Adipocyte (in vitro differentiated cells): Measurements from ENCODE around the gene FLOT1.
"Not testable (repeated sequence)": the region's sequence is repeated elsewhere in the genome, so short reads cannot be mapped to it uniquely, and the experiment has no call there.

Source experiments
- DNase-seq: peaks from one replicate; pipeline ENCODE4 v3.0.0-alpha.2; 2015; ENCODE audit warnings: low read depth
- H3K27me3 ChIP-seq: replicated peaks from 2 replicates; pipeline ENCODE4 v1.7.0; 2013; ENCODE audit warnings: mild to moderate bottlenecking, low read length, moderate library complexity; ENCODE audit not compliant: control insufficient read depth, insufficient read depth
- H3K36me3 ChIP-seq: 2 replicates; pipeline ENCODE4 v1.7.0; 2013; ENCODE audit warnings: low read length, mild to moderate bottlenecking, moderate library complexity; ENCODE audit not compliant: control insufficient read depth, insufficient read depth, severe bottlenecking
- H3K4me1 ChIP-seq: 2 replicates; pipeline ENCODE4 v1.7.0; 2013; ENCODE audit warnings: mild to moderate bottlenecking, low read length, moderate library complexity; ENCODE audit not compliant: control insufficient read depth, insufficient read depth
- H3K4me3 ChIP-seq: 2 replicates; pipeline ENCODE4 v1.7.0; 2013; ENCODE audit warnings: mild to moderate bottlenecking, low read length, moderate library complexity
- H3K9ac ChIP-seq: 2 replicates; pipeline ENCODE4 v1.7.0; 2013; ENCODE audit warnings: mild to moderate bottlenecking, low read length, moderate library complexity
- H3K9me3 ChIP-seq: 2 replicates; pipeline ENCODE4 v1.7.0; 2013; ENCODE audit warnings: mild to moderate bottlenecking, low read length, moderate library complexity; ENCODE audit not compliant: control insufficient read depth

FLOT1 gene

DNA sequence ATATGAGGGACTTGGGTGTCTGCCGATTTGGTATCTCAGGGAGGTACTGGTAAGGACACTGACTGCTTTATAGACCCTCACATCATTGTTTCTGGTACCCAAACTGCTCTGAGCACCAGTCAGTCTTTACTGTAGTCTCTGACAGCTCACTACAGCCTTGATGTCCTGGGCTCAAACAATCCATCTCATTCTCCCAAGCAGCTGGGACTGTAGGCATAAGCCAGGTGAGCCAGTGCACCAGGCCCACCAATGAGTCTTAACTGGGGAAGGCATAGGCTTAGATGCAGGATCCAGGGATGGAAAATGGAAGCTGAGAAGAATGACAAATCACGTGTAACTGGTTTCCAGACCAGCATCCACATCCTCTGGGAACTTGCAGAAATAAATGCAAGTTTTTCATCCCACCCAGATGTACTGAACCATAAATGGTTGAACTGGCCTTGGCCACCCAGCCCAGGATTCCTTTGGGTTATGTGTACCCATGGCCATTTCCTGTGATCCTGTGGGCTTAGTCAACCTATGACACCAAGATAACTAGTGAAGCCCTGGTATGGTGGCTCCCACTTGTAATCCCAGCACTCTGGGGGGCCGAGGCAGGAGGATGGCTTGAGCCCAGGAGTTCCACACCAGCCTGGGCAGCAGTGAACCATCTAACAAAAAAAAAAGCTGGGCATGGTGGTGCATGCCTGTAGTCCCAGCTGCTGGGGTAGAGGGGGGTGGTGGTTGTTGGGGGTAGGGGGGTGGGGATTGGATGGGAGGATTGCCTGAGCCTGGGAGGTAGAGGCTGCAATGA lies 16.6 kb downstream of the FLOT1 start:
- Histone ChIP-seq H3K9ac (peak overlapping the region; percentile 62), H3K36me3 (peaks cover 68% of the 10 kb centered on the region), H3K27me3 (no peaks in the 10 kb centered on the region), H3K4me1 (peaks cover 51% of the 10 kb centered on the region), H3K4me3 (no peak overlapping the region), H3K9me3 (no peaks in the 10 kb centered on the region)
- DNase-seq: peak; percentile 25

DNA sequence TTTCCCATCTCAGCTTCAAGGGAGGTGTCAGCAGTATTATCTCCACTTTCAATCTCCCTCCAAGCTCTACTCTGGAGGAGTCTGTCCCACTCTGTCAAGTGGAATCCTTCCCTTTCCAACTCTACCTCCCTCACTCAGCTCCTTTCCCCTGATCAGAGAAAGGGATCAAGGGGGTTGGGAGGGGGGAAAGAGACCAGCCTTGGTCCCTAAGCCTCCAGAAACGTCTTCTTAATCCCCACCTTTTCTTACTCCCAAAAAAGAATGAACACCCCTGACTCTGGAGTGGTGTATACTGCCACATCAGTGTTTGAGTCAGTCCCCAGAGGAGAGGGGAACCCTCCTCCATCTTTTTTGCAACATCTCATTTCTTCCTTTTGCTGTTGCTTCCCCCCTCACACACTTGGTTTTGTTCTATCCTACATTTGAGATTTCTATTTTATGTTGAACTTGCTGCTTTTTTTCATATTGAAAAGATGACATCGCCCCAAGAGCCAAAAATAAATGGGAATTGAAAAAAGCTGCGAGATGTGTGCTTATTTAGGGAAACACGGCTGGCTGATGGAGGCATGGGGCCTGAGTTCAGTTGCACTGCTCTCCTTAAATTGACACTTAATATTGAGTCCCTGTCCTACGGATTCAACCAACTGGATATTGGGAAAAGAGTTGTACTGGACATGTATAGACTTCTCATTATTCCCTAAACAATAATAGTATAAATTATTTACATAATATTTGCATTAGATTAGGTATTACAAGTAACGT lies 17.4 kb downstream of the FLOT1 start:
- H3K9me3 ChIP-seq: no peaks in the 10 kb centered on the region
- no peaks in the 10 kb centered on the region for H3K27me3 ChIP-seq
- H3K9ac ChIP-seq: peak overlapping the region; percentile 62
- peaks cover 51% of the 10 kb centered on the region for H3K4me1 ChIP-seq
- peaks cover 59% of the 10 kb centered on the region for H3K36me3 ChIP-seq
- no peak overlapping the region for H3K4me3 ChIP-seq
- DNase-seq: no peak

DNA sequence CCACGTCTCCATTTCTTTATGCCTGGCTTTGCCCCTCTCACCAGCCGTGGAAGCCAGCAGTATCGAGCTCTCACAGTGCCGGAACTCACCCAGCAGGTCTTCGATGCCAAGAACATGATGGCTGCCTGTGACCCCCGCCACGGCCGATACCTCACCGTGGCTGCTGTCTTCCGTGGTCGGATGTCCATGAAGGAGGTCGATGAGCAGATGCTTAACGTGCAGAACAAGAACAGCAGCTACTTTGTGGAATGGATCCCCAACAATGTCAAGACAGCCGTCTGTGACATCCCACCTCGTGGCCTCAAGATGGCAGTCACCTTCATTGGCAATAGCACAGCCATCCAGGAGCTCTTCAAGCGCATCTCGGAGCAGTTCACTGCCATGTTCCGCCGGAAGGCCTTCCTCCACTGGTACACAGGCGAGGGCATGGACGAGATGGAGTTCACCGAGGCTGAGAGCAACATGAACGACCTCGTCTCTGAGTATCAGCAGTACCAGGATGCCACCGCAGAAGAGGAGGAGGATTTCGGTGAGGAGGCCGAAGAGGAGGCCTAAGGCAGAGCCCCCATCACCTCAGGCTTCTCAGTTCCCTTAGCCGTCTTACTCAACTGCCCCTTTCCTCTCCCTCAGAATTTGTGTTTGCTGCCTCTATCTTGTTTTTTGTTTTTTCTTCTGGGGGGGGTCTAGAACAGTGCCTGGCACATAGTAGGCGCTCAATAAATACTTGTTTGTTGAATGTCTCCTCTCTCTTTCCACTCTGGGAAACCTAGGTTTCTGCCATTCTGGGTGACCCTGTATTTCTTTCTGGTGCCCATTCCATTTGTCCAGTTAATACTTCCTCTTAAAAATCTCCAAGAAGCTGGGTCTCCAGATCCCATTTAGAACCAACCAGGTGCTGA lies 18.4 kb downstream of the FLOT1 start:
- H3K9me3 ChIP-seq, H3K27me3 ChIP-seq, DNase-seq: not testable (repeated sequence)
- Histone ChIP-seq H3K9ac (peak overlapping the region; percentile 62), H3K4me3 (peak overlapping the region; percentile 29), H3K4me1 (peaks cover 57% of the 10 kb centered on the region), H3K36me3 (peaks cover 49% of the 10 kb centered on the region)

DNA sequence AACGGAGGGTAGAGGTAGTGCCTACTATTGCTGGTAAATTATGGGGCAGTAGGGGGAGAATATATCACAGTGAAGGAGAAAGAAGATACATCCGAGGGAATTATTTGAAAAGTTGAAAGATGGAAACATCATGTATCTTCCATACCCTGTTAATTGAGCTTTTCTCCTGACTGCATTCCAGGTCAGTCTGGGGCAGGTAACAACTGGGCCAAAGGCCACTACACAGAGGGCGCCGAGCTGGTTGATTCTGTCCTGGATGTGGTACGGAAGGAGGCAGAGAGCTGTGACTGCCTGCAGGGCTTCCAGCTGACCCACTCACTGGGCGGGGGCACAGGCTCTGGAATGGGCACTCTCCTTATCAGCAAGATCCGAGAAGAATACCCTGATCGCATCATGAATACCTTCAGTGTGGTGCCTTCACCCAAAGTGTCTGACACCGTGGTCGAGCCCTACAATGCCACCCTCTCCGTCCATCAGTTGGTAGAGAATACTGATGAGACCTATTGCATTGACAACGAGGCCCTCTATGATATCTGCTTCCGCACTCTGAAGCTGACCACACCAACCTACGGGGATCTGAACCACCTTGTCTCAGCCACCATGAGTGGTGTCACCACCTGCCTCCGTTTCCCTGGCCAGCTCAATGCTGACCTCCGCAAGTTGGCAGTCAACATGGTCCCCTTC lies 19.2 kb downstream of the FLOT1 start:
- not testable (repeated sequence) for DNase-seq, H3K9me3 ChIP-seq, H3K27me3 ChIP-seq
- H3K4me3 ChIP-seq: peak overlapping the region; percentile 99
- H3K9ac ChIP-seq: peak overlapping the region; percentile 98
- peaks cover 60% of the 10 kb centered on the region for H3K4me1 ChIP-seq
- H3K36me3 ChIP-seq: peaks cover 46% of the 10 kb centered on the region

DNA sequence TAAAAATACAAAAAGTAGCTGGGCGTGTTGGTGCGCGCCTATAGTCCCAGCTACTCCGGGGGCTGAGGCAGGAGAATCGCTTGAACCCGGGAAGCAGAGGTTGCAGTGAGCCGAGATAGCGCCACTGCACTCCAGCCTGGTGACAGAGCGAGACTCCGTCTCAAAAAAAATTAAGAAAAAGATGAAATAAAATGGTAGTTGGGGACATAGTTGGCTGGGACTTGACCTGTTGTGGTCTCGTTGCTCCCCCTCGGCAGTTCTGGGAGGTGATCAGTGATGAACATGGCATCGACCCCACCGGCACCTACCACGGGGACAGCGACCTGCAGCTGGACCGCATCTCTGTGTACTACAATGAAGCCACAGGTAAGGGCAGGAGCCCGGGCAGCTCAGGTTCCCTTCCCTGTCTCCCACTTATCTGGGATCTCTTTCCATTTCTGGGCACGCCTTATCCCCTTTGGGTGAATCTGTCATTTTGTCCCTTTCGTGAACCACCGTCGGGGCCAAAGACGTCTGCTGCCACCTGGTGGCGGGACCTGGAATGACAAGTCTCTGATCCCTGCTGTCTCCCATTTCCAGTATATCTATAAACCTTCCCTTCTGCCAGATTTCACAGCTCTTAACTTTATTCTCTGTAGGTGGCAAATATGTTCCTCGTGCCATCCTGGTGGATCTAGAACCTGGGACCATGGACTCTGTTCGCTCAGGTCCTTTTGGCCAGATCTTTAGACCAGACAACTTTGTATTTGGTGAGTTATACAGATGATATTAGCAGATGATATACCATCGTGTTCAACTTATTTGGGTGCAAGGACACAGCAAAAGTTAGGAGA lies 20.0 kb downstream of the FLOT1 start:
- H3K9ac ChIP-seq: peak overlapping the region; percentile 98
- H3K9me3 ChIP-seq: no peaks in the 10 kb centered on the region
- H3K27me3 ChIP-seq: no peaks in the 10 kb centered on the region
- peak overlapping the region; percentile 99 for H3K4me3 ChIP-seq
- H3K4me1 ChIP-seq: peaks cover 52% of the 10 kb centered on the region
- peaks cover 43% of the 10 kb centered on the region for H3K36me3 ChIP-seq
- peak; percentile 86 for DNase-seq

DNA sequence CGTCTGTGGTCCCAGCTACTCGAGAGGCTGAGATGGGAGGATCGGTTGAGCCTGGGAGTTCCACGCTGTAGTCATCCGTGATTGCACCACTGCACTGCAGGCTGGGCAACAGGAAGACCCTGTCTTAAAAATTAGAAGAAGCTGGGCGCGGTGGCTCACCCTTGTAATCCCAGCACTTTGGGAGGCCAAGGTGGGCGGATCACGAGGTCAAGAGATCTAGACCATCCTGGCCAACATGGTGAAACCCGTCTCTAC lies 20.5 kb downstream of the FLOT1 start:
- DNase-seq: peak; percentile 62
- Histone ChIP-seq H3K4me1 (peaks cover 46% of the 10 kb centered on the region), H3K36me3 (peaks cover 40% of the 10 kb centered on the region), H3K4me3 (peak overlapping the region; percentile 99), H3K9ac (peak overlapping the region; percentile 98)
- H3K9me3 ChIP-seq, H3K27me3 ChIP-seq: not testable (repeated sequence)

DNA sequence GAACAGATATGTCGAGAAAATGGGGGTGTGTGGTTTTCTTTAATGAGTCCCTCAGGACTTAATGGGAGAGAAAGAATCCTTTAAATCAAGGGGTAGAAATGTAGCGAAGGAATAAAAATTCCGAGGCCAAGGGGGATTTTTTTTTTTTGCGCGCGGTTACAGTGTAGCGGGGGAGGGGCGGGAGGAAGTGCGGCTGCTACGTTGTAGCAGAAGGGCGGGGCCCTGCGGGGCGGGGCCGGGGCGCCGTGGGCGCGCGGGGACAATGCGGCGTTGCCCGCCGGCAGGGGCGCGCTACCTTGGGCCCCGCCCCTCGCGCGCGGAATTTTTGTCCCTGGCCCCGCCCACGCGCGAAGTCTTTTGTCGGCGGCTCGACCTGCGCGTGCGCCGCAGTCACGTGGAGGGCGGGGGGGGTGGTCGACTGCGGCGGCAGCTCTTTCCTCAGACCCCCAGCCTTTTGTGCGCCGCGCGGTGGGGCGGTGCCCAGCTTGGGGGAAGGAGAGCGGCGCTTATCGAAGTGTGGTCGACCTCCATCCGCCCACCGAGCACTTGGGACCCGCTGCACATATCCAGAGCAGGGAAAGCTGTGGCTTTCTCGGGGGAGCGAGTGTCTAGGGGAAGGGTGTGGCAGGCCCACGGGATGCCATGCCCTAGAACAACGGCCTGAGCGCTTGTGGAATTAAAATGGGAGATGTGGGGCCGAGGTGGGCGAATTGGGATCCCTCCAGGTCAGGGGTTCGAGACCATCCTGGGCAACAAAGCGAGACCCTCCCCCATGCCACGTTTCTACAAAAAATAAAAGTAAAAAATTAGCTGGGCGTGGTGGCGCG lies 21.1 kb downstream of the FLOT1 start:
- Histone ChIP-seq H3K9ac (peak overlapping the region; percentile 100), H3K9me3 (no peaks in the 10 kb centered on the region), H3K4me1 (peaks cover 48% of the 10 kb centered on the region), H3K36me3 (peaks cover 37% of the 10 kb centered on the region), H3K4me3 (peak overlapping the region; percentile 99), H3K27me3 (no peaks in the 10 kb centered on the region)
- DNase-seq: peak; percentile 98

DNA sequence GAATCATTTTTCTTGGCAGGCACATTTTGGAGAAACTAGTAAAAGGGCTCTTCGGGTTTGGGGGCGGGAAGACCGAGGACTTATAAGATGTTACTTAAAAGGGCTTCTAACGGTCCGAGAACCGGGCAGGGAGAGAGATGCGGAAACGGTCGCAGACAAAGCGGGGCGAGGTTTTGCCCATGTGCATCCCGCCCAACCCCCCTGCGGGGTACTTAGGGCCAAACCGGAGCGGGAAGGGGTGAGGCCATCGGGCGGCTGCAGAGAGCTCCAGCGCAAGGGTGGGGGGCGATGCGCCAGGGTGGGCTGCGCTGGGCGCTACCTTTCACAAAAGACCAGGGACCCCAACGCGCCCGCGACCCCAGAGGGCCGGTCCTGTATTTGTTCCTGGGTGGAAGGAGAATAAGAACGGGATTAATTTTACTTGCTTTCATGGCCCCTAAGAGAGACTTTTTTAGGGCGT lies 21.7 kb downstream of the FLOT1 start:
- peaks cover 34% of the 10 kb centered on the region for H3K36me3 ChIP-seq
- DNase-seq: peak; percentile 64
- peak overlapping the region; percentile 100 for H3K9ac ChIP-seq
- H3K4me1 ChIP-seq: peaks cover 48% of the 10 kb centered on the region
- H3K9me3 ChIP-seq: no peaks in the 10 kb centered on the region
- no peaks in the 10 kb centered on the region for H3K27me3 ChIP-seq
- H3K4me3 ChIP-seq: peak overlapping the region; percentile 99

DNA sequence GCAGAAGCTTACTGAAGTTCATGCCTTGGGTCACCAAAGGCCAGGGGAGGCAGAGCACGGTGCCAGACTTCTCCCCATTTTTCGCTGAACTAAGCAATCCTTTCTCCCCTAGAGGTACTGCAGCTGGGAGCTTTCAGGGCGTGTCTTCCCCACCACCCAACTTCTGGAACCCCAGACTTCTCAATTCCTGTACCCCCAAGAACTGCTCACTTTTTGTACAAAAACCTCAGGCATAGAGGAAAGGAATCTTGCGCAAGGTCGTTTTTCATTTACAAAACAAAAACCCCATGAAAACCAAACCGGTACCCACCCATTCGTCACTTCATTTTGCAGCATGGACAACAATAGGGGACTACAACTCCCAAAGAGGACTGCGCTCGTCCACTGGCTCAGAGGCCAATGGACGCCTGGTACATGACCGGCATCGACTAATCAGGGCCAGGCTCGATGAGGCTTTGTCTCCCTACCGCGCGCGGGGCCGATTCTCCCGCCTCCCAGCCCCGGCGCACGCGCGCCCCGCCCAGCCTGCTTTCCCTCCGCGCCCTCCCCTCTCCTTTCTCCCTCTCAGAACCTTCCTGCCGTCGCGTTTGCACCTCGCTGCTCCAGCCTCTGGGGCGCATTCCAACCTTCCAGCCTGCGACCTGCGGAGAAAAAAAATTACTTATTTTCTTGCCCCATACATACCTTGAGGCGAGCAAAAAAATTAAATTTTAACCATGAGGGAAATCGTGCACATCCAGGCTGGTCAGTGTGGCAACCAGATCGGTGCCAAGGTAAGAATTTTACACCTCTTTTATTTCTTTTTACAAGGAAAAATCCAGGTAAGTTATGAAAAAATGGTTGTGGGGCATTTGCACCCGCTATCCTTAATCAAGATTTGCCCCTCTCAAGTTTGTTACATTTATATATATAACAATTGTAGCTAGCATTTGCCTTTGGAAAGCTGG lies 22.4 kb downstream of the FLOT1 start, which contains the start of gene TUBB:
TUBB (plus strand) TSS at position 562 of the 947 bp plus-strand sequence; CDS start at position 717, 155 bp downstream.
- Histone ChIP-seq H3K4me3 (peak within 1 kb of the TSS; percentile 99), H3K4me1 (peaks cover 42% of the 10 kb centered on the region), H3K36me3 (peaks cover 27% of the 10 kb centered on the region), H3K27me3 (no peaks in the 10 kb centered on the region), H3K9me3 (no peaks in the 10 kb centered on the region), H3K9ac (peak within 1 kb of the TSS; percentile 100)
- DNase-seq: peak; percentile 99
